Measurements from ENCODE around the gene MRPL1.
"Not testable (repeated sequence)": the region's sequence is repeated elsewhere in the genome, so short reads cannot be mapped to it uniquely, and the experiment has no call there.

Gene MRPL1

GRCh38 chr4:77920371-77920770, 57.7 kb downstream of the MRPL1 start:
- DNase-seq, result no peak

DNA sequence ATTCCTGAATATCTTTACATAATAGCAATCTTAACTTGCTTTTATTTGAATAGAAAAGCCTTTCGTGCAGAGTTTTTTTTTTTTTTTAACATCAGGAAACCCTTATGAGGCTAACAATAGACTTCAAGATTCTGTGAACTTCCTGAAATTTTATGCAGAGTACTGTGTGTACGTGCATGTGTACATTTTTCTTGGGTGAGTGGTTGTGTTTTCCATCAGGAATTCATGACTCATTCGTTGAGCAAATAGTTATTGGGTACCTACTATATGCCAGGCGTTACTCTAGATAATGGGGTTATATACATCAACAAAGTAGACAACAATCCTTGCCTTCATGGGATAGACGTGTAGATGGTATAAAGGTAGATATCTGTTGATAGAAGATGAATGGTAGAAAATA, 59.1 kb downstream of the MRPL1 start:
- DNase-seq, result no peak

DNA sequence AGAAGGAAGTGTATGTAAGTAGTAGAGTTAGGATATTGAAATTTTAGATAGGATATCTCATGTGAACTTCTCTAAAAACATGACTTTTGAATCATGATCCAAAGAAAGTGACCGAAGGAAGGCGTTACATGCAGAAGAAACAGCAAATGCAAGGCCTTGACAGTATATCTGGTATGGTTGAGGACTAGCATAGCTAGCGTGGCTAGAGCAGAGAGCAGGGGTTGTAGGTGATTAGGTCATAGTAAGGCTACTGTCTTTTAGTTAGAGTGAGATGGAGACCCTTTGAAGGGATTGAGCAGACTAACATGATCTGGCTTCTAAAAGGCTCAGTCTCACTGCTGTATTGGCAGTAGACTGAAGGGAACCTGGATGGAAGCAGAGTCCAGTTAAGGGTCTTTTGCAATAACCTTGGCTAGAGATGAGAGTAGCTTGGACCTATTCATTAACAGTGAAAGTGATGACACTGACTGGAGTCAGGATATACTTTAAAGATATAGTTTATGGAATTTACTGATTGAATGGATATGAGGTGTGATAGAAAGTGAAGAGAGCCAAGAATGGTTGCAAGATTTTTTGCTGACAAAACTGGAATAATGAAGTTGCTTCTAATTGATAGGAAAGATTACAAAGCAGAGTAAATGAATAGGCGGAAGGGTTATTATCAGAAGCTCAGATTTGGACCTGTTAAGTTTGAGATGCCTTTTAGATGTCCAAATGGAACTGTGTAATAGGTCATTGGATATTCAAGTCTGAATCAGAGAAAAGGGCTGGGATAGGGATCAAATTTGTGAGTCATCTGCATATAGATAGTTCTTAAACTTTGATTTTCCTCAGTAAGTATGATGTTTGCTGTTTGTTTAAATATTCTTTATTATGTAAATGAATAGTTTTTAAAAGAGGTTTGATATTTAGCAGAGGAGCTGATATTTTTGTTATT, 59.8 kb downstream of the MRPL1 start:
- no peak for DNase-seq

- no peak for DNase-seq
These were observed 65.6 kb downstream of the MRPL1 start for GRCh38 chr4:77927991-77928925.

DNA sequence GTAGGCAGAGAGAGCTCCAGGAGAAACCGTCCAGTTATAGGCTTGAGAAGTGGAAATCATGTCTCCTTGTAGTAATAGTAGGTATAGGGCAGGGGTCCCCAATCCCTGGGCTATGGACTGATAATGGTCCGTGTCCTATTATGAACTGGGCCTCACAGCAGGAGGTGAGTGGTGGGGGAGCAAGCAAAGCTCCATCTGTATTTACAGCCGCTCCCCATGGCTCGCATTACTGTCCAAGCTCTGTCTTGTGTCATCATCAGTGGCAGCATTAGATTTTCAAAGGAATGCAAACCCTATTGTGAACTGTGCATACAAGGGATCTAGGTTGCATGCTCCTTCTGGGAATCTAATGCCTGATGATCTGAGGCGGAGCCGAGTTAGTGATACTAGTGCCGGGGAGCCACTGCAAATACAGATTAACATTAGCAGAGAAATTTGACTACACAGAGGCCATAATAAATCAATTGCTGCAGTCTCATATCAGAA, 67.6 kb downstream of the MRPL1 start:
- no peak for DNase-seq

- DNase-seq, result no peak
These were observed 68.2 kb downstream of the MRPL1 start for GRCh38 chr4:77930876-77931275.

- DNase-seq, result no peak
These were observed 69.0 kb downstream of the MRPL1 start for GRCh38 chr4:77931452-77932135.

- no peak for DNase-seq
These were observed 75.9 kb downstream of the MRPL1 start for GRCh38 chr4:77938560-77938959.

- not testable (repeated sequence) for DNase-seq
These were observed 83.3 kb downstream of the MRPL1 start for GRCh38 chr4:77945929-77946328.

GRCh38 chr4:77950203-77950602, 87.6 kb downstream of the MRPL1 start:
- no peak for DNase-seq

DNA sequence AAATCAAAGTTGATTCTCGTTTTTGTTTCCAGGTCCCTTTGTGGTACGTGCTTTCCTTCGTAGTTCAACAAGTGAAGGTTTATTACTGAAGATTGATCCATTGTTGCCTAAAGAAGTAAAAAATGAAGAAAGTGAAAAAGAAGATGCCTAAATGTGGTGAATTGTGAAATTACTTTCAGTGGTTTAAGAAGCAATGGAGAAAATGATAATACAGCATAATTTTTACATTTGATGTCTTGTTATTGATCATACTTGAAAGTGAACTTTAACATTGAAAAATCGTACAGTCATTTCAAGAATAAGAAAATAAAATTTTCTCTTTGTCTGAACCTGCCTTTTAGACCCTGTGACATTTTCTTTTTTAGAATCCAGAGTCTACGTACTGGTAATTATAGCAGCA, 89.8 kb downstream of the MRPL1 start:
- DNase-seq, result no peak

DNA sequence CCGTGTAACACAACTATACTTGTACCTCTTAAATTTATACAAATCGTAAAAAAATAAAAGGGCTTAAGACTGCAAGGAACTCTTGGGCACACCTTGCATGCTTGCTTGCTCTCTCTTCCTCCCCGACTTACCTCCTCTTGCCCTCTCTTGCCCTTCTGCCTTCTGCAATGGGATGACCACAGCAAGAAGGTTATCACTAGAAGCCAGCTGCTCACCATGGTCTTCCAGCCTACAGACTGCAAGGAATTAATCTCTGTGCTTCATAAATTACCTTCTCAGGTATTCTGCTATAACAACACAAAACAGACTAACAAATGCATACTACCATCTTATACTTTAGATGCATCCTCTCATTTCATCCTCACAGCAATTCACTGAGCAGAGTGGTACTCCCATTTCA, 92.1 kb downstream of the MRPL1 start:
- DNase-seq, result no peak

- no peak for DNase-seq
These were observed 94.3 kb downstream of the MRPL1 start for GRCh38 chr4:77956917-77957316.

DNA sequence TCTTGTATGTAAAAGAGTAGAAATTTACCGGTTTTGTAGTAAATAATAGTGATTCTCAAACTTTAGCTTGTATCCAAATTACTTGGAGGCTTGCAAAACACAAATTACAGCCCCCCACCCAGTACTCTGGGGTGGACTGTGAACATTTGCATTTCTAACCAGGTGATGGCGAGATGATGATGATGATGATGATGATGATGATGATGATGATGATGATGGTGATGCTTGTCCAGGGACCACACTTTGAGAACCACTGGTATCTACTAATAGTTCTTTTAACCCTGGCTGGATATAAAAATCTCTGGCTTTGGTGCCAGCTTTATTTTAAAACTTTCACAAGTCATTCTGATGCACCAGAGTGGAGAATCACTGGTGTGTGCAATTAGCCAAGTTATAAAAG, 96.3 kb downstream of the MRPL1 start:
- DNase-seq, result no peak

- DNase-seq, result peak; percentile 34 to 49
These were observed 97.1 kb downstream of the MRPL1 start for GRCh38 chr4:77959566-77960338.

DNA sequence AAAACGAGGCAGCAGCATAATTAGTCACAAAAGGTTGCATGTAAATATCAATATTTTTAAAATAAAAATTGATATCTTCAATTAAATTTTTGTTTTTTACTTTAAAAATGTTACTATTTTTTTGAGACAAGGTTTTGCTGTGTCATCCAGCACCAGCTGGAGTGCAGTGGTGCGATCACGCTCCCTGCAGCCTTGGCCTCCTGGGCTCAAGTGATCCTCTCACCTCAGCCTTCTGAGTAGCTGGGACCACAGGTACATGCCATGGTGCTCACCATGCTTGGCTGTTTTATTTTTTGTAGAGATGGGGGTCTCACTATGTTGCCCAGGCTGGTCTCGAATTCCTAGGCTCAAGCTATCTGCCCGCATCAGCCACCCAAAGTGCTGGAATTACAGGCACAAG, 97.7 kb downstream of the MRPL1 start:
- no peak for DNase-seq

- DNase-seq, result no peak
These were observed 100.4 kb downstream of the MRPL1 start for GRCh38 chr4:77963004-77963403.

- DNase-seq, result not testable (repeated sequence)
These were observed 111.0 kb downstream of the MRPL1 start for GRCh38 chr4:77973657-77974056.

GRCh38 chr4:77982900-77983540, 120.4 kb downstream of the MRPL1 start:
- DNase-seq, result not testable (repeated sequence)

GRCh38 chr4:77983612-77984311, 121.1 kb downstream of the MRPL1 start:
- not testable (repeated sequence) for DNase-seq

- DNase-seq, result no peak
These were observed 127.3 kb downstream of the MRPL1 start for GRCh38 chr4:77989968-77990367.
